GM19240 (cell line): ENCODE results near the gene TOP2B.

ENCODE experiments used
- DNase-seq: peaks from one replicate; pipeline ENCODE4 v3.0.0; 2011; ENCODE audit warnings: low spot score; ENCODE audit not compliant: insufficient read length

The TOP2B gene

GRCh38 chr3:25673738-25674298 lies 9.1 kb upstream of the TOP2B start:
- DNase-seq, result no peak

- peak; percentile 40 for DNase-seq
These were observed 891 bp upstream of the TOP2B start for GRCh38 chr3:25665315-25666280.

GRCh38 chr3:25663869-25664811 lies 567 bp downstream of the TOP2B start:
- DNase-seq, result no peak

- DNase-seq, result no peak
These were observed 1.3 kb downstream of the TOP2B start for GRCh38 chr3:25663347-25663868.

- no peak for DNase-seq
These were observed 1.9 kb downstream of the TOP2B start for GRCh38 chr3:25662736-25663320.

- DNase-seq, result no peak
These were observed 2.8 kb downstream of the TOP2B start for GRCh38 chr3:25661694-25662437.

- DNase-seq, result no peak
These were observed 5.9 kb downstream of the TOP2B start for GRCh38 chr3:25658836-25659235.

GRCh38 chr3:25657293-25657692 lies 7.4 kb downstream of the TOP2B start:
- DNase-seq, result no peak

GRCh38 chr3:25655659-25656058 lies 9.0 kb downstream of the TOP2B start:
- no peak for DNase-seq

- DNase-seq, result no peak
These were observed 10.1 kb downstream of the TOP2B start for GRCh38 chr3:25654576-25654975.

GRCh38 chr3:25653322-25653721 lies 11.4 kb downstream of the TOP2B start:
- no peak for DNase-seq

- DNase-seq, result no peak
These were observed 11.8 kb downstream of the TOP2B start for GRCh38 chr3:25652921-25653320.

- no peak for DNase-seq
These were observed 15.5 kb downstream of the TOP2B start for GRCh38 chr3:25648925-25649830.

- DNase-seq, result peak; percentile 14
These were observed 16.6 kb downstream of the TOP2B start for GRCh38 chr3:25648107-25648535.

- no peak for DNase-seq
These were observed 29.7 kb downstream of the TOP2B start for GRCh38 chr3:25635038-25635437.

GRCh38 chr3:25633919-25634318 lies 30.8 kb downstream of the TOP2B start:
- DNase-seq, result no peak

- DNase-seq, result no peak
These were observed 32.7 kb downstream of the TOP2B start for GRCh38 chr3:25631989-25632388.

- no peak for DNase-seq
These were observed 43.6 kb downstream of the TOP2B start for GRCh38 chr3:25621087-25621486.

GRCh38 chr3:25620493-25620892 lies 44.2 kb downstream of the TOP2B start:
- DNase-seq, result no peak
